Natural killer cell (primary cell): ENCODE results near the gene IL13. TPM values are rescaled to one million over a fixed set of nuclear protein-coding genes. Genes with fewer than 3 reads are reported as not detected.

Source experiments
- ATAC-seq, 3 donors: fragments of 150-1000 bp in 2 of 3; fragments of 200-7000 bp in 1 of 3; cut with Tn5 transposase; 1 replicate in 1 of 3; 2 replicates in 2 of 3; pipeline ENCODE4 v1.10.0; 2021; ENCODE audit warnings: mild to moderate bottlenecking in 2 of 3, moderate library complexity in 2 of 3
- DNase-seq, 2 donors: peaks; one replicate each; pipeline versions ENCODE4 v3.0.0 to v3.0.0-alpha.2; 2013 to 2021; ENCODE audit warnings: mixed read lengths in 1 of 2
- H3K27ac ChIP-seq: one replicate; pipeline ENCODE4 v1.5.1; 2013; ENCODE audit warnings: mild to moderate bottlenecking, low read length
- H3K27me3 ChIP-seq: one replicate; pipeline ENCODE4 v1.6.1; 2013; ENCODE audit warnings: low read length; ENCODE audit not compliant: control insufficient read depth, insufficient read depth
- H3K36me3 ChIP-seq: one replicate; pipeline ENCODE4 v1.6.1; 2013; ENCODE audit warnings: low read length; ENCODE audit not compliant: control insufficient read depth, insufficient read depth
- H3K4me1 ChIP-seq: one replicate; pipeline ENCODE4 v1.6.1; 2013; ENCODE audit warnings: low read length; ENCODE audit not compliant: control insufficient read depth, insufficient read depth
- H3K4me3 ChIP-seq: one replicate; pipeline ENCODE4 v1.5.1; 2013; ENCODE audit warnings: low read length
- H3K9me3 ChIP-seq: one replicate; pipeline ENCODE4 v1.6.1; 2013; ENCODE audit warnings: low read length; ENCODE audit not compliant: control insufficient read depth, insufficient read depth
- H3K27ac Mint-ChIP-seq, 2 donors: one replicate each; pipeline ENCODE4 v1.8.0; 2022; ENCODE audit warnings: mild to moderate bottlenecking in 2 of 2, mixed read lengths in 2 of 2, moderate library complexity in 1 of 2
- H3K27me3 Mint-ChIP-seq, 2 donors: one replicate each; pipeline ENCODE4 v1.8.0; 2022; ENCODE audit warnings: low read depth in 2 of 2, mixed read lengths in 2 of 2
- H3K36me3 Mint-ChIP-seq: one replicate; pipeline ENCODE4 v1.8.0; 2022; ENCODE audit warnings: mixed read lengths
- H3K4me1 Mint-ChIP-seq, 2 donors: one replicate each; pipeline ENCODE4 v1.8.0; 2022; ENCODE audit warnings: mixed read lengths in 2 of 2
- H3K4me3 Mint-ChIP-seq: one replicate; pipeline ENCODE4 v1.8.0; 2022; ENCODE audit warnings: mild to moderate bottlenecking, moderate library complexity, mixed read lengths
- H3K9me3 Mint-ChIP-seq, 2 donors: one replicate each; pipeline ENCODE4 v1.8.0; 2022; ENCODE audit warnings: mixed read lengths in 2 of 2
- WGBS: methylation state at CpG from one replicate; pipeline ENCODE4 v1.1.7; 2013; ENCODE audit warnings: missing lambda C conversion rate; ENCODE audit not compliant: insufficient coverage; 5-methylcytosine and 5-hydroxymethylcytosine counted together
- intact Hi-C: fragments of 100-400 bp; cut with micrococcal nuclease; formaldehyde crosslinking; loops from one replicate; pipeline ENCODE4 v1.14.2; 2022
- total RNA-seq, 4 donors: library from RNA; stranded (reverse); fragments of 120-200 nt in 1 of 4; gene quantifications; one replicate each; pipeline versions ENCODE4 v1.2.3 to v1.2.4, GENCODE V29; 2013 to 2022
- TF ChIP-seq, protein P1 (sequence below): fragments of 200-600 bp; IDR thresholded peaks from one replicate; pipeline ENCODE4 v1.8.0; 2022; ENCODE audit warnings: antibody characterized with exemption

The IL13 gene
- total RNA-seq, 3 donors from 2014 or later (not counting 1 experiment from before 2014, with no cell fraction given), result 0.80 to 1.4 TPM; not detected in 1

DNA sequence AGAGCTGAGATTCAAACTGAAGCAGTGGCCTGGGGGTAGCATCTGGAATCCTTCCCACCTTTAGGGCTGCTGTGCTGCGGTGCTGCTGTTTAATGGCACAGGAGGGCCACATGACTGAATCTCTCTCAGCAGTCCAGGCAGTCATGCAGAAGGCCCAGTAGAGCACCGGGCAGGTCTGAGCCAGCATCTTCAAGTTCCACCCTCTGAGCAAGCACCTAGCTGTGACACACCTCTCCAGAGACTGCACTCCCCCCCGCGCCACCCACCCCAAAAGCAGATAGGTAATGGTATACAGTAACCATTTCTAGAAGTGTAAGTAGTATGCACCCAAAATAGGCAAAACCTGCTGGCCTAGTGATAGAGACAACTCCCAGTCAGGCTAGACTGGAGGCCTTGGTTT lies 24.0 kb downstream of the IL13 start:
- Histone ChIP-seq H3K27ac (no peak overlapping the region), H3K36me3 (no peaks in the 10 kb centered on the region), H3K27me3 (no peaks in the 10 kb centered on the region), H3K9me3 (no peaks in the 10 kb centered on the region), H3K4me1 (no peaks in the 10 kb centered on the region), H3K4me3 (no peak overlapping the region)
- intact Hi-C loops, result no loop called here
- Mint-ChIP-seq H3K27me3 (peaks cover 0 to 5% of the 10 kb centered on the region in 2 donors), H3K4me3 (no peak overlapping the region), H3K27ac (no peak overlapping the region), H3K36me3 (no peaks in the 10 kb centered on the region), H3K9me3 (no peaks in the 10 kb centered on the region), H3K4me1 (peaks cover 7 to 8% of the 10 kb centered on the region in 2 donors)
- TF ChIP-seq, protein P1, sequence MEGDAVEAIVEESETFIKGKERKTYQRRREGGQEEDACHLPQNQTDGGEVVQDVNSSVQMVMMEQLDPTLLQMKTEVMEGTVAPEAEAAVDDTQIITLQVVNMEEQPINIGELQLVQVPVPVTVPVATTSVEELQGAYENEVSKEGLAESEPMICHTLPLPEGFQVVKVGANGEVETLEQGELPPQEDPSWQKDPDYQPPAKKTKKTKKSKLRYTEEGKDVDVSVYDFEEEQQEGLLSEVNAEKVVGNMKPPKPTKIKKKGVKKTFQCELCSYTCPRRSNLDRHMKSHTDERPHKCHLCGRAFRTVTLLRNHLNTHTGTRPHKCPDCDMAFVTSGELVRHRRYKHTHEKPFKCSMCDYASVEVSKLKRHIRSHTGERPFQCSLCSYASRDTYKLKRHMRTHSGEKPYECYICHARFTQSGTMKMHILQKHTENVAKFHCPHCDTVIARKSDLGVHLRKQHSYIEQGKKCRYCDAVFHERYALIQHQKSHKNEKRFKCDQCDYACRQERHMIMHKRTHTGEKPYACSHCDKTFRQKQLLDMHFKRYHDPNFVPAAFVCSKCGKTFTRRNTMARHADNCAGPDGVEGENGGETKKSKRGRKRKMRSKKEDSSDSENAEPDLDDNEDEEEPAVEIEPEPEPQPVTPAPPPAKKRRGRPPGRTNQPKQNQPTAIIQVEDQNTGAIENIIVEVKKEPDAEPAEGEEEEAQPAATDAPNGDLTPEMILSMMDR, result no peak
- DNase-seq, result no peak
- ATAC-seq, result no peak
- 95% methylated on average over 2 of the region's 4 CpGs for WGBS

DNA sequence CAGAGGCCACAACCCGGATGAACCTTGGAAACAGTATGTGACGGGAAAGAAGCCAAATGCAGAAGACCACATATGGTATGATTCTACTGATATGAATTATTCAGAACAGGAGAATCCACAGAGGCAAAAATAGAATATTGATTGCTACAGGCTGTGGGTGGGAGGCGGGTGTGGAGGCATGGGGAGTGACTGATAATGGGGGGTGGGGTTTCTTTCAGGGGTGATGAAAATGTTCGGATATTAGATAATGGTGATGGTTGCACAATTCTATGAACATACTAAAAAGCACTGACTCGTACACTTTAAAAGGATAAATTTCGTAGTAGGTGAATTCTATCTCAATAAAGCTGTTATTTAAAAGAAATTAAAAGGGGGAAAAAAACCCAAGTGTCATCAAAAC lies 26.5 kb downstream of the IL13 start:
- Histone ChIP-seq H3K9me3 (no peaks in the 10 kb centered on the region), H3K4me3 (no peak overlapping the region), H3K36me3 (no peaks in the 10 kb centered on the region), H3K4me1 (peaks cover 9% of the 10 kb centered on the region), H3K27me3 (no peaks in the 10 kb centered on the region), H3K27ac (no peak overlapping the region)
- ATAC-seq (no peak), DNase-seq (no peak)
- Mint-ChIP-seq H3K27me3 (peaks cover 0 to 8% of the 10 kb centered on the region in 2 donors), H3K4me1 (peaks cover 23 to 24% of the 10 kb centered on the region in 2 donors), H3K36me3 (no peaks in the 10 kb centered on the region), H3K27ac (no peak overlapping the region), H3K4me3 (no peak overlapping the region), H3K9me3 (no peaks in the 10 kb centered on the region)
- TF ChIP-seq, protein P1, result no peak
- intact Hi-C loops, result no loop called here
- WGBS, result 97% methylated on average over 3 of the region's 6 CpGs

DNA sequence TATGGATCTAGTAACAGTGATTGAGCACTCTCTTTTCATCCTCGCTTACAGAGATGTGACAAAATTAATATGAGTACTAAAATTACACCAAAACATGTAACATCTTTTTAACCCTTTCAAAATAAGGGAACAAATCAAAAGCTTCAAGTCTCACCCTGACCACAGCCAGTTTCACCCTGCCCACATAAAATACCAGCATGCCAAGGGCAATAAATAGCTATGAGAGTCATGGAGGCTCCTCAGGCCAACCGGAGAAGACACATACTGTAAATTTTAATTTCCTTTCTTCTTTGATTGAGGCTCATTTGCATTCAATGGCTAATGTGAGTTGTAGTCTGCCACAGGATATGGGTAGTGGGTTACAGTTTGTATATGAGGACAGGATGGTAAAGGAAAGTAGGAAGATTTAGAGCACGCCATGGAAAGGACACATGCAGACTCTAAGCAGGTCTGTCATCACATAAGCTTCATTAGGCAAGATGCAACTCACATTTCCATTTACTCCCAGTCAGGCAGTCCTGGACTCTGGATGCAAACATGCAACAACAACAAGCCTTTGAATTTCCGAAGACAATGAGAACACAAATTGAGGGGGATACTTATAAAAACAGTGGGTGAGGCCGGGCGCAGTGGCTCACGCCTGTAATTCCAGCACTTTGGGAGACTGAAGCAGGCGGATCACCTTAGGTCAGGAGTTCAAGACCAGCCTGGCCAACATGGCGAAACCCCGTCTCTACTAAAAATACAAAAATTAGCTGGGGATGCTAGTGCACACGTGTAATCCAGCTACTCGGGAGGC lies 27.1 kb downstream of the IL13 start:
- Mint-ChIP-seq H3K4me3 (no peak overlapping the region), H3K27me3 (peaks cover 0 to 5% of the 10 kb centered on the region in 2 donors), H3K9me3 (no peaks in the 10 kb centered on the region), H3K4me1 (peaks cover 24% of the 10 kb centered on the region in 2 donors), H3K27ac (no peak overlapping the region), H3K36me3 (no peaks in the 10 kb centered on the region)
- peaks cover 9% of the 10 kb centered on the region for H3K4me1 ChIP-seq
- no peak for DNase-seq
- H3K36me3 ChIP-seq, result no peaks in the 10 kb centered on the region
- no peaks in the 10 kb centered on the region for H3K9me3 ChIP-seq
- no peak overlapping the region for H3K4me3 ChIP-seq
- intact Hi-C loops, result no loop called here
- no peaks in the 10 kb centered on the region for H3K27me3 ChIP-seq
- WGBS, result 97% methylated on average over 10 of the region's 12 CpGs
- TF ChIP-seq, protein P1, result no peak
- no peak for ATAC-seq
- no peak overlapping the region for H3K27ac ChIP-seq

DNA sequence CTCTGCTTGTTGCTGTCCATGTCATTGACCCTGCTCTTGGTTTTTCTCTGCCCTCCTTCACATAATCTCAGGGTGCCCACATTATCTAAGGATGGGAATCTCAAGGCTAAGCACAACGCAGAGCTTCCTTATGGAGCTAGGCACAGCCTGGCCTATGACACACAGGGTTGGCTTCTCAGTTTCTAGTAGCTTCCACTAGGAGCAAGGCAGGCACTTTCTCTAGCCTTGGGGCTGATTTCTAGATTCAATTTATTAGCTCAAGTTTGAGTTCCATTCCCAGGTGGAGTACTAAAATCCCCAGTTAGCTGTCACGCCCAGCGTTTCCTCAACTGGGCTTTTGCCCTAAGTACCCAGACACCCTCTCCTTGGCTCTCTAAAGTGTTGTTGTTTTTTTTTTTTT lies 28.2 kb downstream of the IL13 start:
- no peak for DNase-seq
- TF ChIP-seq, protein P1, result no peak
- 100% methylated on average over 3 of the region's 3 CpGs for WGBS
- Histone ChIP-seq H3K4me1 (peaks cover 9% of the 10 kb centered on the region), H3K36me3 (no peaks in the 10 kb centered on the region), H3K9me3 (no peaks in the 10 kb centered on the region), H3K27ac (no peak overlapping the region), H3K4me3 (no peak overlapping the region), H3K27me3 (no peaks in the 10 kb centered on the region)
- H3K4me3 Mint-ChIP-seq, result no peak overlapping the region
- ATAC-seq, result no peak
- H3K4me1 Mint-ChIP-seq, result peaks cover 24% of the 10 kb centered on the region in 2 donors
- H3K36me3 Mint-ChIP-seq, result no peaks in the 10 kb centered on the region
- H3K27ac Mint-ChIP-seq, result no peak overlapping the region
- intact Hi-C loops, result no loop called here
- no peaks in the 10 kb centered on the region for H3K9me3 Mint-ChIP-seq
- H3K27me3 Mint-ChIP-seq, result peaks cover 0 to 4% of the 10 kb centered on the region in 2 donors
